IPS-11a (cell line): ENCODE results near the gene CDYL2.

Experiments used
- H3K4me3 ChIP-seq: one replicate; pipeline ENCODE4 v1.5.1; 2013; ENCODE audit warnings: low read depth, low read length, control low read depth

Gene CDYL2

DNA sequence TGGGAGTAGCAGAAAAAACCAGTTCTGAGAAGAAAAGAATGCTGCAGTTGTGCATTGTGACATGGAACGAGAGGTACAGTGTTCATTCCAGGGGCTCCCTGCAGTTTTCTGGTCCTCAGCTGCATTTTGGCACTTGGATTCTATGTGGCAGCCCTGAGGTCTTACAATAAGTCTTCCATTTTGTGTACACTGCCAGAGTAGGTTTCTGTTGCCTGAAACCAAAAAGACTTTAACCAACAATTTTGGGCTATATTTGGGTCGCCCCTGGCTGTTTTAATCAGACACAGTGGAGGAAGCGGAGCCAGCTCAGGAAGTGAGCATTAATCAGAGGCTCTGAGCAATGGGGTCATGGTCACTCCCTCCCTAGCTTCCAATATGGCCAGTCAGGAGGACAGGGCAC lies 247.9 kb downstream of the CDYL2 start:
- H3K4me3 ChIP-seq: no peak overlapping the region

GRCh38 chr16:80554033-80554432 lies 250.4 kb downstream of the CDYL2 start:
- no peak overlapping the region for H3K4me3 ChIP-seq

DNA sequence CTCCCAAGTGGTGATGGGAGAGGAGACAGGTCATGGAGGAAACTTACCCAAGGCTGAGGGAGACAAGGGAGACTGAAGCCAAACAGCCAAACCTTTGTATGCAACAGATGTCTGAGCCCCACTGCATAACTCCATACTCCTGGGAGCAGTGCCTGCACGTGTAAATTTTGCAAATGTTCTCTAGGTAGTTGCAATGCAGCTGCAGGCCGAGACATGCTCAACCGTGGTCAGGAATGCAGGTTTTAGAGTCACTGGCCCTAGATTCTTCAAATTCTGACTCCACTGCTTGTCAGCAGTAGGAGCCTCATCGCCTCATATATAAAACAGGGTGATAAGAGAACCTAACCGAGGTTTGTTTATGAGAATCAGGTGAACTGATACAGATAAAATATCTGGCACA lies 252.1 kb downstream of the CDYL2 start:
- H3K4me3 ChIP-seq: no peak overlapping the region
